ENCODE data around the gene LZTS2.

The LZTS2 gene

DNA sequence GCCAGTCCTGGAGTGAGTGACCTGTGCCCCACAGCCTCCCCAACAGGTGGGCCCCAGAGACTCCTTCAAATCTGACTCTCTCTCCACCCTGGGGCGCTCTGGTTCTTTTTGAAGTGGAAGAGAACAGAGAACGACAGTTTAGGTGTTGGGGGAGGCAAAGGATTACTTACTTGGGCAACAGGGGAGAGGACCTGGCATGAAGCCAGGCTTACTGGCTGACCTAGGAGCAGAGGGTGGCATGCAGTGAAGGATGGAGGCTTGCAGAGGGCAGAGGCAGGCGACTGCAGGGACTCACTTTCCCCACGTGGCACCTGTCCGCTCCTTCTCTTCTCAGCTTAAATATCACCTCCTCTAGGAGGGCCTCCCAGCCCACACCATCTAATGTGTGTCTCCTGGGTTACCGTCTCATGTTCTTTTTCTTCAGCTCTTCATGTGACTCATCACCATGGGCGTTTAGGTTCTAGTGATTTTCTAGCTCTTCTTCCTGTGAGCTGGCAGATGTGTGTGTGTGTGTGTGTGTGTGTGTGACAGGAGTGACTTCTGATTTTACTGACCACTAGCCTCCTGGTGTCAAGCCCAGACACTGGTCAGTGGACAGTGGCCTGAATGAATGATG, 15.5 kb downstream of the LZTS2 start:
- no peak for DNase-seq (ENCODE audit: low spot score)

DNA sequence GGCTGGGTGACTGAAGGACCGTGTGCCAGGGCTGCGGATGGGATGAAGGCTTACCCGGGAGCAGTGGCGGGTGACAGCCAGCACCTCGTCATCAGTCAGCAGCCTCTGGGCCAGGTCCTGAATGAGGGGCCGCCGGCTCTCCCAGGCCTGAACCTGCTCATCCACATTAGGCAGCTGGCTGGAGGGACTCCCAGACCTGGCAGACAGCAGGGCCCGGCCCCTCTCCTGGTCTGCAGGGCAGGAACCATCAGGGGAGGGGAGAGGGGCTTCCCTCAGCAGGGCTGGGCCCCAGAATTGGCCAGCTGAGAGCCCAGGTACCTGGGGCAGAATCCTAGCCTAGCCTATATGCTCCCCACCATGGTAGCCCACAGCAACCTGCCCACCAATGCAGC, 16.0 kb downstream of the LZTS2 start:
- no peak for DNase-seq (ENCODE audit: low spot score)

DNA sequence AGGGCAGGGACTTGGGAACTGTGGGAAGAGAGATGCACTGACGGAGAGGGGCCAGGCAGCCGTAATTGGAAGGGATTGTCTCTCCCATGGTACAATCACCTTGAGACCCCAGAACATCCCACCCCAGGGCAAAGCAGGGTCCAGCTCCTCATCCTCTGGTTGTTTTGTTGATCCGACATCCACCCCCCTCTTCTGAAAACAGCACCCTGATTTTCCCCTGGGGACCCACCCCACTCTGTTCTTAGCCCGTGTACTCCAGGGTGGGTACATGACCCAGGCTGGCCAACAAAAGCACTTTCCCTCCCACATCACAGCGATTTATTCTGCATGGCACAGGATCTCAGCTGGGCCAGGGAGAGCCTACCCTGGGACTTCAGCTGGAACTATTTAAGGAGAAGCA, 17.2 kb downstream of the LZTS2 start:
- no peak for DNase-seq (ENCODE audit: low spot score)

DNA sequence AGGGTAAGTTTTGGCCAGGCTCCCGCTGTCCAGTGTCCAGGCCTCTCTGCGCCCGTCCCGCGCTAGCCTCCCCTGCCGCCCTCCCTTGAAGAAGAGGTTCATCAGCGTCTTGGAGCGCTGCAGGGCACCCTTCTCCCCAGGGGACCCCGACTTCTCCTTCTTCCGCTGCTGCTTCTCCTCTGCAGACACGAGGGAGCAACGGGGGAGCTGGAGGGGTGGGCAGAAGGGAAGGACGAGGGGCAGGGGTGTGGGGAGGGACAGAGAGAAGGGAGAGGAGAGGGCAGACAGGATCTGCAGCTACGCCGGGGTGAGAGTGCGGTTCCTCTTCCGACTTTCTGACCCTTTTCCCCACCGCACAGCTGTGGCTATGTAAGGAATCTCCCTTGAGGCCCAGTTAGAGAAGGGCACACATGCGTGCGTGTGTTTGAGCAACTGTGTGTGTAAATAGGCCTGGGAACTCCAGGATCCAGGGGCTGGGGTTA, 18.6 kb downstream of the LZTS2 start:
- DNase-seq (ENCODE audit: low spot score): no peak

DNA sequence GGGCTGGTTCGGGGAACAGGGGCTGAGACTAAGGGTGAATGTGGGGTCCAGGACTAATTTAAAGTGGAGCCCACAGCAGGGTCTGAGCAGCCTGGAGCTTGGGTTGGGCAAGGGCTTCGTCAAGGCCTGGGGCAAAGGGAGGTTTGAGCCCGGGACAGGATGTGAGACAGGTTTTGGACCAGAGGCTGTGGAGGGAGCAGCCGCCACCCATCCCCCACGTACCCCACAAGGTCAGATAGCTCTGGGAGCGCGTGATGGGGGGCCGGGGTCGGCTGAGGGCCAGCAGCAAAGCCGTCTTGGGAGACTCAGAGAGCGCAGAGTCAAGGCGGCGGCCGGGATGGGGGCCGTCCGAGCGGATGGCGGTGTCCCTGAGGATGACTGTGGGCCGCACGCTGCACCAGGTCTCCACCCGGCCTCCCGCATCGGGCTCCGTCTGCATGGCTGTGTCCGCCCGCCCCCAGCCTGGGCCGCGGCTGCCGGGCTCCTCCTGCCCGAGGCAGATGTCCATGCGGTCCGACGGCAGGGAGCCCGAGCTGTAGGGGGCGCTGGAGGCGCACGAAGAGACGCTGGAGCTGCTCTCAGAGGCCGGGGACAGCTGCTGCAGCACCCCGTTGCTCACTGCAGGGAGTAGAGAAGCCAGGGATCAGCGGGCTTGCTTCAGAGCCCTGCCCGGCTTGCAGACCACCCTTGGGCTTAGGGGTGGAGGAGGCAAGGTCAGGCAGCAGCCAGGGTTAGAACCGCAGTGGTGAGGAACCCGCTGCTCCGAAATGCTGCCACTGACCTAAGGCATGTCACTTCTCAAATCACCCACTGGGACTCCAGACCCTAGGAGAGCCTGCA, 19.2 kb downstream of the LZTS2 start:
- DNase-seq (ENCODE audit: low spot score): peak; percentile 58

DNA sequence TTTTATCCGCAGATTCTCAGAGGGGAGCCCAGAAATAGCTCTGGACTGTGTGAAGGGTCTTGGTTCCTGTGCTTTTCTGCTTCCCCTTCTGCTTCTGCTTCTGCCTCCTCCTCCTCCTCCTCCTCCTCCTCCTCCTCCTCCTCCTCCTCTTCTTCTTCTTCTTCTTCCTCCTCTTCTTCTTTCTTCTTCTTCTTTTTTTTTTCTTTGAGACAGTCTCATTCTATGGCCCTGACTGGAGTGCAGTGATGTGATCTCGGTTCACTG, 19.8 kb downstream of the LZTS2 start:
- DNase-seq (ENCODE audit: low spot score): no peak

DNA sequence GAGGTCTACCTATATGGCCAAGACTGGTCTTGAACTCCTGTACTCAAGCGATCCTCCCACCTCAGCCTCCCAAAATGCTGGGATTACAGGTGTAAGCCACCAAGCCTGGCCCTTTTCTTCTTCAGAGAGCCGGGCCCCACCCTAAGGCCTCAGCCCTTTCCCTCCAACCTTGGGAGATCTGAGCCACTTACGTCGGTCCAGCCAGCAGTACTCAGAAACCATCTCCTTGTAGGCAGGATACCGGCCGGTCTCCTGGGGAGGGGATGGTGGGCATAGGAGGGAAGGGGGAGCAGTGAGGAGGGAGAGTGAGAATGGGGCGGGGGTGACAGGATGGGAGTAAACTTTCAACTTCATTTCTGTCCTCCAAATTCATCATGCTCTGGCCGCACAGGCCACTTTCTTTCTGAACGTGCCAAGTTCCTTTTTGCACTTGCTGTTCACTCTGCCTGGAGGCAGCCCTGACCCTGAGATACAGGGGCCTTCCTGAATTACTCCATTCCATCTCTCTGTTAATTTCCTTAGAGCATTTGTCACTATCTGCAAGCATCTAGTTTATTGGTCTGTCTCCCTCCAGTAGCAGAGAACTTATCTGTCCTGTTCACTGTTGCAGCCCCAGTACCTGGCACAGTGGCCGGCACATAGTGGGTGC, 20.9 kb downstream of the LZTS2 start:
- no peak for DNase-seq (ENCODE audit: low spot score)

DNA sequence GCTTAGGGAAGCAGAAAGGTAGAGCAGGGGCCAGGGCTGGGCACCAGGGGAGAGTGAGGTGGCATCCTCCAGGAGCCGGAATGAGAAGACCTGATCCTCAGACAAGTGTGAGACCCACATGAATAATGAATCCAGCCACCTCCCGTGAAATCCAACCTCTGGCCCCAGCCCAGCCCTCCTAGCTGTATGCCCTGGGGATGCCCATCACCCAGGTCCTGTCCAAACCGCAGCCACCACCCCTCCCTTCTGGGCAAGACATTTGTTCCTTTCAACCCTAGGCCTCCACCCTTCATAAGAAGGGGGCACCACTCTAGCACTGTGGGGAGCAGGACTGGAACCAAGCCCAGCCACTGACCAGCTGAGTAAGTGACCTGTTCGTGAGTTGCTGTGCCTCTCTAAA, 21.6 kb downstream of the LZTS2 start:
- DNase-seq (ENCODE audit: low spot score): no peak

DNA sequence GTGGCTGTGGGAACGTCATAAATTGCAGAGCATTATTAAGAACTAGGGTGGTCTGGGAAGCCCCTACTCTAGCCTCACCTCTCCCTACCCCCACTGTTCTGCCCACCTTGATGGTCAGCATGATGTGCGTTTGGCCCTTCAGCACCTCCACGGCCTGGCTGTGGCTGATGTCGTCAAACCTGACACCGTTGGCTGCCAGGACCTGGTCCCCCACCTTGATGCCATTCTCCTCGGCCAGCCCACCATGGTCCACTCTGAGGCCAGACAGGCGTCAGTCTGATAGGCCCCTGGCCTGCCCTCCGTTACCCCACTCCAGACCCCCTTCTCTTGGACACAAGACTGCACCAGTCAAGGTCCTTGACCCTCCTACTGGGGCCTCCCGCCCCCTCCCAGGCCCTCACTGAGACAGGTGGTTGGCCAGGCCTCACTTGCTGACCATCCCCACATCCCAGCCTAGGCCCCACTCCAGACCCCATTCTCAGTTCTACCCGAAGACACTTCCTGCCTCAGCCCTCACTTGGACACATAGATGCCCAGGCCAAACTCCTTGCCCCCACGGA, 22.2 kb downstream of the LZTS2 start:
- DNase-seq (ENCODE audit: low spot score): no peak

DNA sequence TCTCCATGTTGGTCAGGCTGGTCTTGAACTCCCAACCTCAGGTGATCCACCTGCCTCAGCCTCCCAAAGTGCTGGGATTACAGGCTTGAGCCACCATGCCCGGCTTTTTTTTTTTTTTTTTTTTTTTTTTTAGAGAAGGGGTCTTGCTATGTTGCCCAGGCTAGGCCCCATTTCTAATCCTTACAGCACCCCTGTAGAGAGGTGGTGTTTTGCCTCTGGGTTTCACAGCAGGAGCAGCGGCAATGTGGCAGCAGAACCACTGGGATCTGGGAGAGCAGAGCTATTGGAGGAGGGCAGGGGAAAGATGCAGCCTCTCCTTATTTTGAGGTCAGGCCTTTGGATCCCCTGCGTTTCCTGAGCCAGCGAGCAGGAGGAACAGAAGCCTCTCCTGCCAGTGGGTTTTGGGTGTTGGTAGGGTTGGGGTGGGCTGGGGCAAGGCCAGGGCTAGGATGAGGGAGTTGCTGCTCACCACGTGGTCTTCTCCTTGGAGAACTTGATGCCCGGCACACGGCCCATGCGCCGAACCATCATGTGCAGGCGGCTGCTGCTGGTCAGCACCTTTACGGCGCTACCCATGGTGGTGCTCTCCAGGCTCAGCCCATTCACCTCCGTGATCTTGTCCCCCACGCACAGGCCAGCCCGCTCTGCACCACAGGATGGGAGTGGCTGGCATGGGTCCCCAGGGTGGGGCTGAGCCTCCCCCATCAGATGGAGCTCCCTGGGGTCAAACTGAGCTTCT, 23.5 kb downstream of the LZTS2 start:
- no peak for DNase-seq (ENCODE audit: low spot score)

DNA sequence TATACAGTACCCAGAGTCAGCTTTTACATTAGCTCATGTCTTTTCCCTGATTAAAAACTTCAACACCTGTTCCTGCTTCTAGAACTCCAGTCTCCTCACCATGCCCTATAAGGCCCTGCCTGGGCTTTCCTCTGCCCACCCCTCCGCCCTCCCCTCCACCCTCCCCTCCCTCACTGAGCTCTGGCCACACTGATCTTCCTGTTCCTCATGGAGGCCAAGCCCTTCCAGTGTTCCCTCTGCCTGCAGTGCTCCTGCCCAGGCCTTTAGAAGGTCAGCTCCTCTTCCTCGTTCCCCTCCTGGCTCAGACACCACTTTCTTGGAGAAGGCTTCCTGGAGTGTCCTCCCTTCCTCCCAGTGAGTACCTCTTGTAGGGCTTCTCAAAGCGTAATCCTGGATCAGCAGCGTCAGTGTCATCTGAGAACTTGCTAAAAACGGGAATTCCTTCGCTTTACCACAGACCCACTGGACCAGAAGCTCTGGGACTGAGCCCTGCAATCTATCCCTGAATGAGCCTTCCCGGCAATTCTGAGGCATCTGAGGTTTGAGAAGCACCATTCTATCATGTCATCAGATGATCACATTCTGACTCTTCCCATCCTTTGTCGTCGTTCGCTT, 27.6 kb downstream of the LZTS2 start:
- no peak for DNase-seq (ENCODE audit: low spot score)

DNA sequence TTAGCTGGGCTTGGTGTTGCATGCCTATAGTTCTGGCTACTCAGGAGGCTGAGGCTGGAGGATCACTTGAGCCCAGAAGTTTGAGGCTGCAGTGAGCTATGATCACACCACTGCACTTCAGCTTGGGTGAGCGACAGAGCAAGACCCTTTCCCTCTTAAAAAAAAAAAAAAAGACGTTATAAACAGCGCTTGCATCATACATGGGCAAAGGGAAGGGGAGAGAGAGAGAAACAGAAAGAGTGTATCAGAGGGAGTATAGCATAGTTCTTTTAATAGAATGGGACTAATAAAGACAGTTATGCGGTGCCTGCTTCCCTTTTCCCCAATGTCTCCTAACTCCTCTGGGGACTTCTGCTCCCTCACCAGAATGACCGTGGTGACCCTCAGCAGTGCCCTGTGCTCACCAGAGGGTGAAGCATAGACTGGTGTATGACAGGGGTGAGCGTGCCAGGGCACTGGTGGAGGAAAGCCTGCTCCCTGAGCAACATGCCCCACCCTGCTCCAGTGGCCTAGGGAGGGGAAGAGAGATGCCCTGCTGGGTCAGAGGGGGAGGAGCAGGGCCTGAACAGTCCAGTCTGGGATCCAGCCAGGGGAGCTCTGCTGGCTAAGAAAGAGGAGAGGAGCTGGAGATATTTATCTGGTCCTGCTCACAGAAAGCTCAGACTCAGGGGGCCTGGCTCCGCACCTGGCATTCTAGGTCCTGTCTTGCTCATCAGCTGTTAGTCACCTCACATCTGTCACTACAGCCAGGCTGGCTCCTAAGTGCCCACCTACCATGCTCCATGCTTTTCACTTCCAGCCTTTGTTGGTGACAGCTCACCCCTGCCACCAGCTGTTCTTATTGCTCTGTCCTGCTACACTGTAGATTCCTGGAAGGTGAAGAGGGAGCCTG, 29.1 kb downstream of the LZTS2 start:
- DNase-seq (ENCODE audit: low spot score): no peak

DNA sequence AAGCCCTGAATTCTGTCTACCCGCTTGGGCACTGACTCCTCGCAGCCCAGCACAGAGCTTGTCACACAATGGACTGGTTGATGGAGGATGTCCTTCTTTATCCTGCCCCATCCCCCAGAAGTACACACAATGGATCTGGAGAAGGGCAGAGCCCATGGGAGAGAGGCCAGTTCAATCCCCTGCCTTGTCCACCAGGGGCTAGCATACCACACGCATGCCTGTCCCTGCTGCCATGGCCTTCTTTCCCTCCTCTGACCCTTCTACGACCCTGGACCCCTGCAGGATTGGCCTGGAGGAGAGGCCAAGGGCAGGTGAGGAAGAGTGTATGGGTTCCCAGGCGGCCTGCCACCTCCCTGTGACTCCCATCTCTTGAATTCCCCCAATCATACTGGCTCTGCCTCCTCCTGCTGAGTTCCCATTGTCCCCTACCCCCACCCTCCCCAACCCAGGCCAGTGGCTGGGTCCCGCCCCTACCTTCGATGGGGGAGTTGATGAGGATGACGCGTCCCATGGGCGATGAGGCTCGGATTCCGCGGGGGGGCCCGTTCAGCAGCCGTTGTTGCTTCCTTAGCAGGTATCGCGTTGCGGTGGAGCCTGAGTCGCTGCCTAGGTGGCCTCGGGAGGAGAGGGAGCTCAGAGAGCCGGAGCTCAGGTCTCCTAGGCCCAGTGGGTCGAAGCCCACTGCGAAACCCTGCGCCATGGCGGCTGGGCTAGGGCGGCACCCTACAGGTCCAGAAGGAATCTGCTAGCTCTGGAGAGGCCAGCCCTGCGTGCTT, 30.1 kb downstream of the LZTS2 start:
- no peak for DNase-seq (ENCODE audit: low spot score)

DNA sequence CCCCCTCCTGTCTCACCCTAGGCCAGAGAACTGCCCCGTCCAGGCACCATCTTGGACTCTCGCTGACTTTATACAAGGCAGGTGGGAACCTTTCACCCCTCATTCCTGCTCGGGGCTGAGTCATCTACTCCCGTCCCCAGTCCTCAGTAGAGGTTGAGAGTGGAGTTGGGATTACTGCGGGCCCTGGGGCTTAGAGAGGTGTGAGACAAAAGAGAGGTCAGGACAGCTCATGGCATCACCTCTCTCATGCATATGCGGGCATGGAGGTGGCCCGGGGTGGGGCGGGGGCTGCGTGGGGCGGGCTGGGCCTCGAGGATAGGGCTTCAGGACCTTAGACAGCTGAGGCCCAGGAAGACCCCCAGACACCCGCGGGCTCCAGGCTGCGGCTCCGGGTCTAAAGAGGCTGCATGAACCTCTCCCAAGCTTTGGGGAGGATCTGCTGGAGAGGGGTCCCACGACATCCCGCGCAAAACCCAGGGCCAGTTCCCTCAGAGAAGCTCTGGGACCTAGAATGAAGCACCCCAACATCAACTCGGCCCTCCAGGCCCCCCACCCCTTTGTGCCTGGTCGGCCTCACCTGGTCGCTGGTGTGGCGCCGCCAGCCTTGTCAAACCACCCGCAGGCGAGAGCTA, 31.0 kb downstream of the LZTS2 start:
- DNase-seq (ENCODE audit: low spot score): no peak

DNA sequence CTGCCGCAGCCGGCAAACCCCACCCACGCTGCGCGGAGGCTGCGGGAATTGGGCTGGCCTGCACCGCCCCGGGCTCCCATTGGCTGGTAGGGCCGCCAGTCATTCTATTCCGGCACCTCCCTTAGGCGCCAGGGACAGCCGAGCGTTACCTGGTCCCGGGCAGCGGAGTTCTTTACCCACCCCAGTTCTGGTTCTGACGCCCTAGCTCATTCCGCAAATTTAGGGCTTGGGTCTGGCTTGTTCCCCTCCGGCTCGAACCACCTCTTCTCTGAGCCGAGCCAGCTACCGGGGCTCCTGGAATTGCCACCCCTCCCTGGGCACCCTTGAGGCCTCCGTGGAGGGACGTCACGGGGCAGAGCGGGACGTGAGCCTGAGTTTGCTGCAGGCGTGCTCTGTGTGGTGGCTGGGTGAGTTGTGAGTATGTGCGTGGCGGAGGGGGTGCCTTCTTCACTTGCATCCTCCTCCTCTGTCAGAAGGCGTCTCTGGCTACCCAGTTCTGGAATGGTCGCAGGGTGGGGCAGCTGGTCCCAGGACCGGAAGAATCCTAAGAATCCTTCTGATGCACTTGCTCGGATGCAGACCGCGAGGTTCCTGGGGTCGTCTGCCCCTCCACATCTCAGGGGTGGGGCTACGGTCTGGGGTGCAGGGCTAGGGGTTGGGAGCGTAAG, 31.7 kb downstream of the LZTS2 start, which contains the start of the genes PDZD7 and SFXN3:
TSS of gene PDZD7 (minus strand) at position 2 of the 668 bp plus-strand sequence. CDS start 910 bp downstream, outside the sequence.
TSS of gene SFXN3 (plus strand) at position 107 of the 668 bp plus-strand sequence. CDS start 3,461 bp downstream, outside the sequence.
- DNase-seq (ENCODE audit: low spot score): peak; percentile 95

DNA sequence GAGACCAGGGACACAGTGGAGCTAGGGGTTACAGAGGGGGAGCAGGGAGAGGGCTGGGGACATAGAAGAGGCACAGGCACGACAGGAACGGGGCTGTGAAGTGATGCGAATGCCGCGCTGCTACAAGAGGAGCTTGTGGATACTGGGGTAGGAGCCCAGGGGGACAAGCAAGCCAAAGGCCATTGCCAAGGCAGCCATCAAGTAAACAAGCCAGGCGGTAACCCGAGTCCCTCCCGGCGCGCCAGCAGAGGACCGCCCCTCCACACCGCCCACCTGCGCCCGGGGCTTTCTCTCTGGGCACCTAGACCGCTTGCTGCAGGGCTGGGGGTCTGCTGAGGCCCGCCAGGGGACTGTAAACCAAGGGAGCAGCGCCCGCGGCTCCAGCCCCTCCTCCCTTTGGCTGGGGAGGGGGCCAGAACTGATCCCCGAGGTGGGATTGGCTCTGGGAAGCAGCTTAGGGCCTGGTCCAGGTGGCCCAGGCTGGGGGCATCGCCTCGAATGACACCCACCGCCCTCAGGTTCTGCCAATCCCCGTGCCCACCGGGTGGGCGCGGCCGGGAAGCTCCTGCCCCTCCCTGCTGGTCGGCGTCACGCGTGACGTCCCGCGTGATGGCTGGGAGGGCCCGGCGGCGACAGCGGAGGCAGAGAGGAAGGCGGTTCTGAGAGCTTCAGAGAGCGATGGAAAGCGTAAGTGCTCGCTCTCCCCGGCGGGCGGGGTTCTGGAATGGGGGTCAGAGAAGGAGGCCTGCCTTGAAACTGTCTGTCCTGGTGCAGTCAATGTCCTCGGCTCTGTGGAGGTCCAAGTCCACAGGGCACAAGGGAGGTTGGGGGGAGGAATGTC, 32.4 kb downstream of the LZTS2 start:
- peak; percentile 63 for DNase-seq (ENCODE audit: low spot score)

DNA sequence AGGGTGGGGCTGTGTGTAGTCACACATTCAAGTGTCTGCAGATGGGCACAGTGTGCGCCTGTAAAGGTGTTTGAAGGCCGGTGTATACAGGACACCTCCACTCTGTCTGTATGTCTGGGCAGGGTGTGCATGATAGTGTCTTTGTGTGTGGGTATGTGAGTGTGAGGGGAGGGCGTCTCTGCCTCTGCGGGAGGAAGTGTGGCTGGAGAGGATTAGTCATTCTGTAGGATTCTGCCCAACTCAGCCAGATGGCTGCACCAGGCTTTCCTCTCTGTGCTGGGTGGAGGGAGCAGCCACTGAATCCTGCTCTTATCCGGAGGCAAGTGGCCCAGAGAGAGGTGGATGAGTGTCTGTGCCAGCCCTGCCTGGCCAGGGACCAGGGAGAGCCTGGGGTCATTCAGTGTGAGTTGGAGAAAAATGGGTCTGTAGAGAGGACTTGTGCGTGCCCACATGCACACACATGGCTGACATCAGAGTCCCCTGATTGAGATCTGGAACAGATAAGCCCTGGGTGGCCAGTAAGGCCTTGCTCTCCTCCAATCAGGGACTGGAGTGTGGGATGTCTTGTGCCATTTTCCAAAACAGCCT, 33.1 kb downstream of the LZTS2 start:
- no peak for DNase-seq (ENCODE audit: low spot score)

Data from hematopoietic multipotent progenitor cell treated with erythropoietin and hydrocortisone succinate and interleukin-3 and kit ligand, for 15 days (in vitro differentiated cells).